CD4-positive, alpha-beta T cell treated with Interleukin-12 subunit alpha and Interleukin-12 subunit beta, for 1 hour (primary cell): ENCODE data around the gene SPTB.
"Not testable (repeated sequence)": the region's sequence is repeated elsewhere in the genome, so short reads cannot be mapped to it uniquely, and the experiment has no call there.

Experiments used
- DNase-seq: peaks from one replicate; pipeline ENCODE4 v3.0.0-alpha.2; 2020

Gene SPTB

GRCh38 chr14:64879635-64880220, at the start of gene SPTB:
Gene SPTB (minus strand): TSS chr14:64879907. CDS start chr14:64823094, 56,813 bp downstream.
- DNase-seq: peak; percentile 61

GRCh38 chr14:64929014-64929359, 49.3 kb upstream of the SPTB start:
- DNase-seq: no peak

- peak; percentile 28 for DNase-seq
Observed at GRCh38 chr14:64928239-64929013, 48.7 kb upstream of the SPTB start.

- no peak for DNase-seq
Observed at GRCh38 chr14:64927031-64927430, 47.3 kb upstream of the SPTB start.

GRCh38 chr14:64926398-64926995, 46.8 kb upstream of the SPTB start:
- DNase-seq: no peak

- no peak for DNase-seq
Observed at GRCh38 chr14:64923015-64923414, 43.3 kb upstream of the SPTB start.

GRCh38 chr14:64920465-64920864, 40.8 kb upstream of the SPTB start:
- DNase-seq: no peak

- DNase-seq: no peak
Observed at GRCh38 chr14:64919618-64920017, 39.9 kb upstream of the SPTB start.

- no peak for DNase-seq
Observed at GRCh38 chr14:64919215-64919614, 39.5 kb upstream of the SPTB start.

GRCh38 chr14:64918216-64918615, 38.5 kb upstream of the SPTB start:
- DNase-seq: no peak

- no peak for DNase-seq
Observed at GRCh38 chr14:64915797-64916196, 36.1 kb upstream of the SPTB start.

- DNase-seq: no peak
Observed at GRCh38 chr14:64915029-64915424, 35.3 kb upstream of the SPTB start.

- DNase-seq: peak; percentile 98
Observed at GRCh38 chr14:64914237-64915028, 34.7 kb upstream of the SPTB start, which contains the start of gene CHURC1. Gene CHURC1 (plus strand): TSS chr14:64914455. CDS start chr14:64914496, 41 bp downstream.

GRCh38 chr14:64913477-64913876, 33.8 kb upstream of the SPTB start:
- not testable (repeated sequence) for DNase-seq

- DNase-seq: peak; percentile 10
Observed at GRCh38 chr14:64912261-64912660, 32.6 kb upstream of the SPTB start.

- no peak for DNase-seq
Observed at GRCh38 chr14:64910847-64911495, 31.3 kb upstream of the SPTB start.

- DNase-seq: no peak
Observed at GRCh38 chr14:64906022-64906421, 26.3 kb upstream of the SPTB start.

GRCh38 chr14:64899958-64900357, 20.3 kb upstream of the SPTB start:
- DNase-seq: no peak

- DNase-seq: peak; percentile 72
Observed at GRCh38 chr14:64891839-64892375, 12.2 kb upstream of the SPTB start.

- no peak for DNase-seq
Observed at GRCh38 chr14:64891173-64891838, 11.6 kb upstream of the SPTB start.

GRCh38 chr14:64889352-64889751, 9.6 kb upstream of the SPTB start:
- DNase-seq: no peak

- DNase-seq: no peak
Observed at GRCh38 chr14:64885559-64885958, 5.9 kb upstream of the SPTB start.
